IMR-90 (cell line): ENCODE measurements around the gene STX8. TPM values are rescaled to one million over a fixed set of nuclear protein-coding genes. Genes with fewer than 3 reads are reported as not detected.

Source experiments
- ATAC-seq: fragments of 200-7000 bp; cut with Tn5 transposase; 2 replicates; pipeline ENCODE4 v1.9.1; 2020; ENCODE audit warnings: low read depth, mild to moderate bottlenecking, moderate library complexity
- BruUV-seq: library from RNA; stranded (reverse); fragments of 400-500 nt; replicated peaks from 2 replicates; lab custom pipeline; 2021; lab: Mats Ljungman, UMichigan
- CTCF ChIA-PET: fragments of 300-600 bp; formaldehyde crosslinking; extraction: SDS; loops from one replicate; lab custom pipeline; 2021; ENCODE audit warnings: antibody characterized with exemption; lab: Yijun Ruan, JAX
- POLR2A ChIA-PET: fragments of 300-600 bp; sonication (Branson Sonifier 250); formaldehyde crosslinking; loops from one replicate; lab custom pipeline; 2022; ENCODE audit warnings: antibody characterized with exemption; ENCODE audit not compliant: unreplicated experiment; lab: Charles Lee
- DNase-seq: peaks from one replicate; pipeline ENCODE4 v3.0.0; 2013
- H2AFZ ChIP-seq: replicated peaks from 2 replicates; pipeline ENCODE3; 2013; ENCODE audit warnings: low read length, mild to moderate bottlenecking; ENCODE audit not compliant: poor library complexity
- H2AK5ac ChIP-seq: 2 replicates; pipeline ENCODE4 v1.6.1; 2013; ENCODE audit warnings: low read depth, low read length, inconsistent platforms
- H2AK9ac ChIP-seq: replicated peaks from 2 replicates; pipeline ENCODE3; 2013; ENCODE audit warnings: mild to moderate bottlenecking, low read depth, low read length, moderate library complexity; ENCODE audit not compliant: poor library complexity
- H2BK120ac ChIP-seq: 2 replicates; pipeline ENCODE4 v1.6.1; 2013; ENCODE audit warnings: low read depth, low read length, inconsistent platforms
- H2BK15ac ChIP-seq: 3 replicates; pipeline ENCODE4 v1.6.1; 2013; ENCODE audit warnings: low read depth, low read length, inconsistent platforms
- H2BK20ac ChIP-seq: 2 replicates; pipeline ENCODE4 v1.6.1; 2013; ENCODE audit warnings: low read depth, mild to moderate bottlenecking, inconsistent platforms, low read length, moderate library complexity
- H2BK5ac ChIP-seq: 2 replicates; pipeline ENCODE4 v1.6.1; 2013; ENCODE audit warnings: mild to moderate bottlenecking, low read depth, low read length, inconsistent platforms; ENCODE audit not compliant: poor library complexity, severe bottlenecking
- H3K14ac ChIP-seq: replicated peaks from 2 replicates; pipeline ENCODE4 v1.6.1; 2013; ENCODE audit warnings: low read depth, low read length, inconsistent platforms
- H3K18ac ChIP-seq: 2 replicates; pipeline ENCODE4 v1.6.1; 2013; ENCODE audit warnings: low read depth, low read length, control low read depth
- H3K23ac ChIP-seq: 2 replicates; pipeline ENCODE4 v1.6.1; 2013; ENCODE audit warnings: low read depth, low read length, inconsistent platforms
- H3K27ac ChIP-seq: 2 replicates; pipeline ENCODE4 v1.5.1; 2013; ENCODE audit warnings: mild to moderate bottlenecking, control low read depth, low read length; ENCODE audit not compliant: insufficient read depth
- H3K27me3 ChIP-seq: 2 replicates; pipeline ENCODE4 v1.6.1; 2013; ENCODE audit warnings: low read length; ENCODE audit not compliant: control insufficient read depth, insufficient read depth
- H3K36me3 ChIP-seq: 2 replicates; pipeline ENCODE4 v1.6.1; 2013; ENCODE audit warnings: low read length, mixed read lengths; ENCODE audit not compliant: control insufficient read depth, insufficient read depth
- H3K4ac ChIP-seq: 2 replicates; pipeline ENCODE4 v1.6.1; 2013; ENCODE audit warnings: low read depth, low read length, inconsistent platforms
- H3K4me1 ChIP-seq: 2 replicates; pipeline ENCODE4 v1.6.1; 2013; ENCODE audit warnings: low read length, mixed read lengths; ENCODE audit not compliant: control insufficient read depth, insufficient read depth
- H3K4me2 ChIP-seq: 2 replicates; pipeline ENCODE4 v1.6.1; 2013; ENCODE audit warnings: low read depth, mild to moderate bottlenecking, control low read depth, low read length, moderate library complexity
- H3K4me3 ChIP-seq: 2 replicates; pipeline ENCODE4 v1.5.1; 2013; ENCODE audit warnings: low read depth, mild to moderate bottlenecking, control low read depth, low read length, moderate library complexity; ENCODE audit not compliant: insufficient read depth
- H3K56ac ChIP-seq: 2 replicates; pipeline ENCODE4 v1.6.1; 2013; ENCODE audit warnings: low read length, inconsistent platforms; ENCODE audit not compliant: insufficient read depth; ENCODE audit errors: extremely low read depth
- H3K79me1 ChIP-seq, 2 experiments: 2 replicates each; pipeline ENCODE4 v1.6.1; 2013; ENCODE audit warnings: low read length in 2 of 2, inconsistent platforms in 1 of 2, low read depth in 1 of 2
- H3K9ac ChIP-seq: 2 replicates; pipeline ENCODE4 v1.6.1; 2013; ENCODE audit warnings: low read depth, low read length, control low read depth
- H3K9me1 ChIP-seq: 2 replicates; pipeline ENCODE4 v1.6.1; 2013; ENCODE audit warnings: low read length, inconsistent platforms; ENCODE audit not compliant: insufficient read depth
- H3K9me3 ChIP-seq: 2 replicates; pipeline ENCODE4 v1.6.1; 2013; ENCODE audit warnings: low read length; ENCODE audit not compliant: control insufficient read depth, insufficient read depth
- H4K20me1 ChIP-seq: 2 replicates; pipeline ENCODE4 v1.6.1; 2013; ENCODE audit warnings: low read length, inconsistent platforms; ENCODE audit not compliant: insufficient read depth
- H4K5ac ChIP-seq: 2 replicates; pipeline ENCODE4 v1.6.1; 2013; ENCODE audit warnings: mild to moderate bottlenecking, low read depth, low read length, control low read depth
- H4K8ac ChIP-seq, 2 experiments: 2 replicates each; pipeline ENCODE4 v1.6.1; 2013; ENCODE audit warnings: low read depth in 2 of 2, low read length in 2 of 2, control low read depth in 1 of 2, inconsistent platforms in 1 of 2
- H4K91ac ChIP-seq: 2 replicates; pipeline ENCODE4 v1.6.1; 2013; ENCODE audit warnings: low read depth, low read length, inconsistent platforms; ENCODE audit not compliant: insufficient read depth
- CEBPB ChIP-seq: IDR thresholded peaks from 2 replicates; pipeline ENCODE4 v1.6.1; 2012; ENCODE audit warnings: low read depth, low read length, improper control_type of control experiment
- SMC3 ChIP-seq: fragments of 150-350 bp; IDR thresholded peaks from 2 replicates; pipeline ENCODE4 v1.6.1; 2016; ENCODE audit warnings: low read depth, mild to moderate bottlenecking, antibody characterized with exemption, low read length, moderate library complexity
- WGBS, 2 experiments: methylation state at CpG; one replicate each; pipeline versions ENCODE4 v1.1.5 to v1.1.7; 2013; ENCODE audit warnings: missing lambda C conversion rate in 2 of 2; ENCODE audit not compliant: insufficient read length in 1 of 2; ENCODE audit errors: extremely low coverage in 2 of 2; 5-methylcytosine and 5-hydroxymethylcytosine counted together
- dilution Hi-C: fragments of 300-500 bp; cut with HindIII; formaldehyde crosslinking; loops from one replicate; pipeline ENCODE4 v1.14.3; 2018; ENCODE audit warnings: low sequenced_read_pairs; ENCODE audit not compliant: unreplicated experiment
- in situ Hi-C: fragments of 300-500 bp; cut with MboI; formaldehyde crosslinking; loops from 3 replicates; pipeline ENCODE4 v1.14.3; 2019; ENCODE audit warnings: low sequenced_read_pairs, inconsistent platforms, mixed read lengths
- intact Hi-C: fragments of 100-400 bp; cut with micrococcal nuclease; formaldehyde crosslinking; loops from 2 replicates; pipeline ENCODE4 v1.10.0; 2022
- polyA plus RNA-seq, 3 experiments: library from polyadenylated mRNA; depleted of rRNA; stranded (reverse); fragments of >200 nt; gene quantifications; 2 replicates each; pipeline ENCODE4 v1.2.3, GENCODE V29; 2012; ENCODE audit warnings: low replicate concordance in 1 of 3
- total RNA-seq: library from RNA; depleted of rRNA; stranded (reverse); fragments of >200 nt; gene quantifications from 2 replicates; pipeline ENCODE4 v1.2.3, GENCODE V29; 2012

Gene STX8
- total and polyA plus RNA-seq, 2 of the 4 experiments (the other 2 are of a cell fraction): 26.5 to 47.0 TPM

DNA sequence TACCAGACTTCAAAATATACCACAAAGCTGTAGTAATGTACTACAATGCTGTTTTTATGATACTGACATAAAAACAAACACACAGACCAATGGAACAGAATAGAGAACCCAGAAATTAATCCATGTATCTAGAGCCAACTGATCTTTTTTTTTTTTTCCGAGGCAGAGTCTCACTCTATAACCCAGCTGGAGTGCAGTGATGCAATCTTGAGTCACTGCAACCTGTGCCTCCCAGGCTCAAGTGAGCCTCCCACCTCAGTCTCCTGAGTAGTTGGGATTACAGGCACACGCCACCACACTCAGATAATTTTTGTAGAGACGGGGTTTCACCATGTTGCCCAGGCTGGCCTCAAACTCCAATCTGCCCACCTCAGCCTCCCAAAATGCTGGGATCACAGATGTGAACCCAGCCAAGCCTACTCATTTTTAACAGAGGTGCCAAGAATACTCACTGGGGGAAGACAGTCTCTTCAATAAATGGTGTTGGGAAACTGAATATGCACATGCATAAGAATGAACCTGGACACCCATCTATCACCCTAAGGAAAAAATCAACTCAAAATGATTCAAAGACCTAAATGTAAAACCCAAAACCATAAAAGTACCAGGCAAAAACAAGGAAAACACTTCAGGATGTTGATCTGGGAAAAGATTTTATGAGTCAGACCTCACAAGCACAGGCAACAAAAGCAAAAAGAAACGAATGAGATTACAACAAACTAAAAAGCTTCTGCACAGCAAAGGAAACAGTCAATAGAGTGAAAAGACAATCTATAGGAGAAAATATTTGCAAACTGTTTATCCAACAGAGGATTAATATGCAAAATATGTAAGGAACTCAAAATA is 63.1 kb downstream of the STX8 start:
- ATAC-seq: peak; percentile 65
- Histone ChIP-seq H2AK9ac (no peak overlapping the region), H2AK5ac (no peak overlapping the region), H3K27me3 (no peaks in the 10 kb centered on the region), H4K91ac (no peak overlapping the region), H3K9me1 (no peaks in the 10 kb centered on the region), H2BK5ac (no peak overlapping the region), H3K4me2 (no peak overlapping the region), H3K23ac (no peak overlapping the region), H4K8ac (no peak overlapping the region), H2BK20ac (no peak overlapping the region), H3K18ac (no peak overlapping the region), H3K9me3 (no peaks in the 10 kb centered on the region), H3K4me1 (no peaks in the 10 kb centered on the region), H3K79me1 (peaks cover 2% of the 10 kb centered on the region in 2 experiments; a peak in 2 of 4 replicates), H3K27ac (no peak overlapping the region), H3K14ac (no peak overlapping the region), H3K9ac (no peak overlapping the region), H3K4me3 (no peak overlapping the region), H3K36me3 (no peaks in the 10 kb centered on the region), H2BK120ac (no peak overlapping the region), H2BK15ac (no peak overlapping the region), H4K20me1 (0 out of 2 replicates have a peak, but pooled peaks cover 3% of the 10 kb centered on the region), H2AFZ (no peak overlapping the region), H3K56ac (no peak overlapping the region), H3K4ac (no peak overlapping the region), H4K5ac (no peak overlapping the region)
- ChIA-PET POLR2A (no interaction called here), CTCF (interaction anchor here (0.6 kb wide), 1 partner anchor 42 kb away, joined by 6 read pairs; no protein-coding TSS in a partner anchor)
- peak; percentile 76 for DNase-seq
- in situ Hi-C loops (no loop called here), intact Hi-C loops (loop anchor here (10.0 kb wide), 1 partner anchor 148 kb away; no protein-coding TSS in a partner anchor), dilution Hi-C loops (loop anchor here (25.0 kb wide), 1 partner anchor 100 kb away; no protein-coding TSS in a partner anchor)
- peak; percentile 87 for TF ChIP-seq CEBPB
- no peak for TF ChIP-seq SMC3
- WGBS, 2 experiments: no CpG with 5 or more reads among the region's 4 CpGs
- BruUV-seq: no TSS peak
